Bone marrow (tissue), 2 donors: ENCODE measurements around the gene CUL4A.
"Not testable (repeated sequence)": the region's sequence is repeated elsewhere in the genome, so short reads cannot be mapped to it uniquely, and the experiment has no call there.

Experiments used
- DNase-seq, 2 donors: peaks; one replicate each; lab custom pipeline; 2025; lab: John Stamatoyannopoulos, UW

The CUL4A gene

DNA sequence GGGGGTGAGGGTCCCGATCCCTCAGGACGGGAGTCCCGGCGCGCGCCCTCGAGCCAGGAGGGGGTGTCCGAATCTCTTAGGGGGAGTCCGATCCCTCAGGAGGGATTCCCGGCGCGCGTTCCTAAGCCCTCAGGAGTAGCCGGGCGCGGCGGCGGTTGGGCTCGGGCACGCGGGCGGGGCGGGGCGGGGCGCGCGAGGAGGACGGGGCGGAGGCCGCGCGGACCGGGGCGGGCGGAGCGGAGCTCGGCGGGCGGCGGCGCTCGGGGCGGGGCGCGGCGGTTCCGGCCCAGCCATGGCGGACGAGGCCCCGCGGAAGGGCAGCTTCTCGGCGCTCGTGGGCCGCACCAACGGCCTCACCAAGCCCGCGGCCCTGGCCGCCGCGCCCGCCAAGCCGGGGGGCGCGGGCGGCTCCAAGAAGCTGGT lies at the start of gene CUL4A:
Gene CUL4A, plus strand, starts transcription at position 278 of the 423 bp plus-strand sequence. Its CDS starts 15 bp downstream, at position 293.
- peak; percentile 20 to 76 for DNase-seq

GRCh38 chr13:113159701-113160100 lies 49.7 kb upstream of the CUL4A start:
- no peak for DNase-seq

DNA sequence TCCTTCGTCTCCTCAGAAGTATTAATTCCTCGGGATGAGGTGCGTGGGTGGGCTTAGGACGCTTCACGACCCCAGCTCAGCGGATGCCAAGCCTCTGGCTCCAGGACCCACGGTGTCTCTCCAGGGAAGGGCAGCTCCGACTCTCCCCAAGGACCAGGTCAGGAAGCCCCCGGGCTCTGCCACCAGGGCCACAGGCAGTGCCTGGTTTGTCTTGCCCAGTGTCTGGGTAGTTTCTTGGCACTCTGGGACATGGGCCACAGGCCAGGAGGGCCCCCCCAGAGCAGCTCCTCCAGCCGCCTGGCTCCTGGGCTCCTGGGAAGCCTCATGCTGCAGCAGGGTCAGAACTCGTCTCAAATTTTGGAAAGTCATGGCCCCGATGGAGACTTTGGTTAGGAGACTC lies 48.4 kb upstream of the CUL4A start:
- no peak for DNase-seq

GRCh38 chr13:113161433-113161832 lies 48.0 kb upstream of the CUL4A start:
- DNase-seq = no peak

DNA sequence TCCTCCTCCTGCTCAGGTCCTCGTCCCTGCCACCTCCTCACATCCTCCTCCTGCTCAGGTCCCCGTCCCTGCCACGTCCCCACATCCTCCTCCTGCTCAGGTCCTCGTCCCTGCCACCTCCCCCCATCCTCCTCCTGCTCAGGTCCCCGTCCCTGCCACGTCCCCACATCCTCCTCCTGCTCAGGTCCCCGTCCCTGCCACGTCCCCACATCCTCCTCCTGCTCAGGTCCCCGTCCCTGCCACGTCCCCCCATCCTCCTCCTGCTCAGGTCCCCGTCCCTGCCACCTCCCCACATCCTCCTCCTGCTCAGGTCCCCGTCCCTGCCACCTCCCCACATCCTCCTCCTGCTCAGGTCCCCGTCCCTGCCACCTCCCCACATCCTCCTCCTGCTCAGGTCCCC lies 47.4 kb upstream of the CUL4A start:
- not testable (repeated sequence) for DNase-seq

- DNase-seq = no peak
Observed at GRCh38 chr13:113162783-113163685, 46.4 kb upstream of the CUL4A start.

DNA sequence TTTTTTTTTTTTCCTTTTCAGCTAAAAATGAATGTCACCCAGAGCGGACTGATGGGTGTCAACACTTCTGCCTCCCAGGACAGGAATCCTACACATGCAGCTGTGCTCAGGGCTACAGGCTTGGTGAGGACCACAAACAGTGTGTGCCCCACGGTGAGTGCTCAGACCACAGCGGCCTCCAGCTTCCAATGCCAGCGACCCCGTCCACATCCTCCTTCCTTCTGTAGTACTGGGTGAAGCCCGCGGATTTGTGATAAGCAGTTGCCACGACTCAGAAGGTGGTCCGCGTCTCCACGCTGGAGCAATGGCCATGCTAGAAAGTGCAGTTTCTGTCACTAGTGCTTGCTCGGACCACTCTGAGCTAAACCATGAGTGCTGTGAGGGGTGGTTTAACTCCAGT lies 44.9 kb upstream of the CUL4A start:
- no peak for DNase-seq

- DNase-seq = no peak
Observed at GRCh38 chr13:113166266-113166665, 43.1 kb upstream of the CUL4A start.

GRCh38 chr13:113166681-113167080 lies 42.7 kb upstream of the CUL4A start:
- DNase-seq = no peak

- no peak for DNase-seq
Observed at GRCh38 chr13:113167155-113167554, 42.3 kb upstream of the CUL4A start.

DNA sequence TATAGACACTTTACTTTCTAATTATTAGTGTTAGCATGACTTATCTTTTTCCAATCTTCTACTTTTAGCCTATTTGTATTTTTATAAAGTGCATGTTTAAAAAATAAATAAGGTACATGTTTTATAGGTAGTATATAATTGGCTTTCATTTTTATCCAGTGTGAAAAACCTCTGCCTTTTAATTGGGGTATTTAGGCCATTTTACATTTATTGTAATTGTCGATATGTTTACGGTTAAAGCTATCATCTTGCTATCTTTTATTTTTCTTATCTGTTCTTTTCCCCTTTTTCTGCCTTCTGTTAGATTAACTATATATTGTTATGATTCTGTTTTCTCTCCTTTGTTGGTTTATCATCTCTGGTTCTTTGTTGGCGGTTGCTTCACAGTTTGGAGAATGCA lies 41.8 kb upstream of the CUL4A start:
- DNase-seq = no peak

DNA sequence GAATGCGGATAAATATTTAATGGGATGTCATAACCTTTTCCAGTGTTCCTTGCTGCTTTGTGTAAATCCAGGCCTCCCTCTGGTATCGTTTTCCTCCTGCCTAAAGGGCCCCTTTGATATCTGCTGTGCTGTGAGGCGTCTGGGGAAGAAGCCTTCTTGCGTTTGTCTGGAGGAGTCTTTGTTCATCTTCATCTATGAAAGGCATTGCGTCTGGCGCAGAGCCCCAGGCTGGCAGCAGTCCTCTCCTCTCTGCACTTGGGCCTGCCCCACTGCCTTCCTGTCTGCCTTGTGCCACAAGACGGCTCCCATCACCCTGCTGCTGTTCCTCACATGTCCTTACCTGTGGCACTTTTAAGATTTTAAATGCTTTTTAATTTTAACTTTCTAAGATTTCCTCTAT lies 41.2 kb upstream of the CUL4A start:
- DNase-seq = no peak

DNA sequence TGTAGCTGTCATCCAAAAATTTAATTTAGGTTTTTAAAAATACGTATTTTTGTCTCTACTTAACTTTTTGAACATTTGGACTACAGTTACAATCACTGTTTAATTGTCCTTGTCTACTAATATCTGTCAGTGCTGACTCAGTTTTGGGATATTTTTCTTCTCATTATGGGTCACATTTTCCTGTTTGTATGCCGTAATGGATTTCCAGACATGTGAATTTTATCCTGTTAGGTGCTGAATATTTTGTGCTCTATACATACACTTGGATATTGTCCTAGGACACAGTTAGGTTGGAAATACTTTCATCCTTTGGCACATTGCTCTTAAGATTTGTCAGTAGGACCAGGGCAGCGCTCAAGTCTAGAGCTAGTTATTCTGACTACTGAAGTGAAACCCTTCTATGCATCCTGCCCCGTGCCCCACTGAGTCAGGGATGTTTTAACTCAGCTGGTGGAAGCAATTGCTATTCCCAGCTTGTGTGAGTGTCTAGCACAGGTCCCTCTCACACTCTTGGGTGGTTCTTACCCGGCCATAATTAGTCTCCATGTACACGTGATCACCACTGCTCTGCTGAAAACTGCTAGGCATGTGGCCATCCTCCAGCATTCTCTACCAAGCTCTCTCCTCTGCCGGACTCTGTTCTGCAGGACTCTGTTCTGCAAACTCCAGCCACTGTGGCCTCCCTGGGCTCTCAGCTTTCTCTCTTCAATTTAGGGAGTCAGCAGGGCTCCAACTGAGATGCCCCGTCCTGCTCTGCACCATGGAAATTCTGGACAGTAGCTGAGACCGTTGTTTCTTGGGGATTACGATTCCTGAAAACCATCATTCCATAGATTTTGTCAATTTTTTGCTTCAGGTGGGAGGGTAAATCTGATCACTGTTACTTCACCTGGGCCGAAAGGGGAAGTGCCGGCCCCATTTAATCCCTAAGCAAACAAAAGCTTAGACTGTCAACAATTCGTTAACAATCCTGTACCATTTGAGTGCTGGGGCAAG lies 39.8 kb upstream of the CUL4A start:
- no peak for DNase-seq

GRCh38 chr13:113170511-113170910 lies 38.9 kb upstream of the CUL4A start:
- no peak for DNase-seq

GRCh38 chr13:113171250-113172125 lies 37.9 kb upstream of the CUL4A start:
- DNase-seq = no peak

DNA sequence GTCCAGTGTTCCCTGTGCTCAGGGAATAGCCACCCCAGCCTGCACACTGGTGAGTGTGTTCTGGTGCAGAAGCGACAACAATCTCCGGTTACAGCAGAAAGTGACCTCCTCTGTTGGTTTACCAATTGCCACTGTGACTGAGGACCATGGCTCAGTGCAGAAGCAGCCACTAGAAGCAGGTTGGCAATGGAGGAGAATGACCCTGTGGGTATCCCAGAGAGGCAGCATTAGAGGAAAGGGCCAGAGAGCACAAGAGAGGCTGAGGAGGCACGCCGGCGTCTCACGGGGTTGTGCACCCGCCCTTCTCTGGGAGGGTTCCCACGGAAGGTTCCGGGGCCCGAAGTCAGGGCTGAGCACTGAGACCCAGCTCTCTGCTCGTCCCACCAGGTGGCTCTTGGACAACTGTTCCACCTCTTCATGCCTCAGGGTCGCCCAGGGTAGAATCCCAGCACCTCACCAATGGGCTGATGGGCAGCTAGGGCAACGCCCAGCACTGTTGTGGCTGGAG lies 36.9 kb upstream of the CUL4A start:
- no peak for DNase-seq

GRCh38 chr13:113176280-113176679 lies 33.1 kb upstream of the CUL4A start:
- DNase-seq = peak in 1 of 2 donors; percentile 63

- no peak for DNase-seq
Observed at GRCh38 chr13:113176822-113177221, 32.6 kb upstream of the CUL4A start.

DNA sequence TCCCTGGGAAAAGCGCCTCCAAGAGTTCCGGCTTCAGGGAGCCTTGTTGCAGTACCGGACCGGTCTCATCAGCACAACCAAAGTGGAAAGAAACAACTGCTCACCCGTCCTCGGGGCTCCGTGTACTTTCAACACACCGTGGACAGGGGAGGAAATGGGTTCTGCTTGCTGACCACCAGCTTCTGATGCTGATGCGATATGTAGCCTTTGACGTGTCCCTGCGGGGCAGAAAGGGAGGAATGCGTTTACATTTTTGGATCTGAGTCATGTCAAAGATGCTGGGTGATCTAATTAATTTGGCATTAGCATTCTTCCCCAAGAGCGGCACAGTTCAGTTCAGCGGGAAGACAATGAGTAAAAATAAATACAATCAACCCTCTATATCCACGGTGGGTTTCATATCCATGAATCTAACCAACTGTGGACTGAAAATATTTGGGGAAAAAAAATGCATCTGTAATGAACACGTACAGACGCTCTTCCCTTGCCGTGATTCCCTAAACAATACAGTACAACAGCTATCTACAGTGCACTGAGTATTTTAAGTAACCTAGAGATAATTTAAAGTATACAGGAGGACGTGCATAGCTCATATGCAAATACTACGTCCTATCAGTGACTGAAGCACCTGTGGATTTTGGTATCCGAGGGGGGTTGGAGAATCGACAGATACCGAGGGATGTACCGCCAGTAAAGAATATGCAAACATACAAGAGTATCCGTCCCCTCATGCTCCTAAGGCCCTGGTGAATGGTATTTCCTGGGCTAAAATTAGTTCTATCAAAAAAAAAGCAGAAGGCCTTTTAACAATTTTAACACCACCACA lies 31.1 kb upstream of the CUL4A start:
- no peak for DNase-seq

GRCh38 chr13:113178896-113179167 lies 30.6 kb upstream of the CUL4A start:
- DNase-seq = no peak
